GM18511 (cell line): ENCODE data around the gene FGD6.
A peak's percentile ranks its signal among the peaks of the same experiment; 100 is the strongest.
"Not testable (repeated sequence)": the region's sequence is repeated elsewhere in the genome, so short reads cannot be mapped to it uniquely, and the experiment has no call there.

Experiments used
- ATAC-seq: cut with Tn5 transposase; IDR thresholded peaks from one replicate; pipeline ENCODE4 v1.9.1; 2021; ENCODE audit warnings: mild to moderate bottlenecking, moderate library complexity; ENCODE audit not compliant: unreplicated experiment

Gene FGD6

GRCh38 chr12:95206916-95207315 is 10.4 kb downstream of the FGD6 start:
- ATAC-seq, result no peak

GRCh38 chr12:95205685-95206084 is 11.6 kb downstream of the FGD6 start:
- no peak for ATAC-seq

GRCh38 chr12:95205016-95205624 is 12.1 kb downstream of the FGD6 start:
- no peak for ATAC-seq

GRCh38 chr12:95204141-95204866 is 13.0 kb downstream of the FGD6 start:
- no peak for ATAC-seq

GRCh38 chr12:95203487-95204030 is 13.7 kb downstream of the FGD6 start:
- ATAC-seq, result no peak

GRCh38 chr12:95202691-95203486 is 14.4 kb downstream of the FGD6 start:
- ATAC-seq, result no peak

- ATAC-seq, result no peak
These were observed 16.1 kb downstream of the FGD6 start for GRCh38 chr12:95201056-95201670.

- no peak for ATAC-seq
These were observed 17.0 kb downstream of the FGD6 start for GRCh38 chr12:95200128-95200894.

GRCh38 chr12:95198914-95199313 is 18.4 kb downstream of the FGD6 start:
- peak; percentile 66 for ATAC-seq

- no peak for ATAC-seq
These were observed 19.6 kb downstream of the FGD6 start for GRCh38 chr12:95197636-95198035.

- ATAC-seq, result not testable (repeated sequence)
These were observed 20.2 kb downstream of the FGD6 start for GRCh38 chr12:95196875-95197569.

- ATAC-seq, result no peak
These were observed 22.1 kb downstream of the FGD6 start for GRCh38 chr12:95195122-95195521.

GRCh38 chr12:95193139-95193538 is 24.1 kb downstream of the FGD6 start:
- ATAC-seq, result no peak

- no peak for ATAC-seq
These were observed 25.0 kb downstream of the FGD6 start for GRCh38 chr12:95192271-95192670.

- no peak for ATAC-seq
These were observed 26.1 kb downstream of the FGD6 start for GRCh38 chr12:95191060-95191696.

GRCh38 chr12:95187865-95188415 is 29.3 kb downstream of the FGD6 start:
- no peak for ATAC-seq

GRCh38 chr12:95185854-95186253 is 31.4 kb downstream of the FGD6 start:
- ATAC-seq, result no peak

GRCh38 chr12:95185072-95185471 is 32.2 kb downstream of the FGD6 start:
- ATAC-seq, result no peak

- ATAC-seq, result no peak
These were observed 33.1 kb downstream of the FGD6 start for GRCh38 chr12:95184121-95184520.
